GM10847 (cell line): ENCODE results near the gene BOLA3.

Source experiments
- POLR2A ChIP-seq: IDR thresholded peaks from 2 replicates; pipeline ENCODE4 v1.6.1; 2011; ENCODE audit not compliant: insufficient read length; ENCODE audit errors: extremely low read depth

BOLA3 gene

GRCh38 chr2:74164761-74165160 is 17.0 kb upstream of the BOLA3 start:
- no peak for TF ChIP-seq POLR2A

- no peak for TF ChIP-seq POLR2A
Observed at GRCh38 chr2:74162951-74163350, 15.2 kb upstream of the BOLA3 start.

GRCh38 chr2:74155830-74156229 is 8.1 kb upstream of the BOLA3 start:
- no peak for TF ChIP-seq POLR2A

- TF ChIP-seq POLR2A: no peak
Observed at GRCh38 chr2:74152954-74153353, 5.2 kb upstream of the BOLA3 start.

GRCh38 chr2:74149570-74150319 is 2.0 kb upstream of the BOLA3 start:
- no peak for TF ChIP-seq POLR2A

- TF ChIP-seq POLR2A: no peak
Observed at GRCh38 chr2:74149247-74149525, 1.5 kb upstream of the BOLA3 start.

- TF ChIP-seq POLR2A: no peak
Observed at GRCh38 chr2:74148457-74149246, 940 bp upstream of the BOLA3 start.

- no peak for TF ChIP-seq POLR2A
Observed at GRCh38 chr2:74146929-74147726, 584 bp downstream of the BOLA3 start.

- TF ChIP-seq POLR2A: no peak
Observed at GRCh38 chr2:74142340-74142739, 5.4 kb downstream of the BOLA3 start.

- no peak for TF ChIP-seq POLR2A
Observed at GRCh38 chr2:74138600-74139323, 8.9 kb downstream of the BOLA3 start.

- no peak for TF ChIP-seq POLR2A
Observed at GRCh38 chr2:74137651-74138599, 9.8 kb downstream of the BOLA3 start.

GRCh38 chr2:74131901-74132300 is 15.8 kb downstream of the BOLA3 start:
- no peak for TF ChIP-seq POLR2A

- no peak for TF ChIP-seq POLR2A
Observed at GRCh38 chr2:74130211-74130995, 17.3 kb downstream of the BOLA3 start.
